ENCODE results near the gene BHLHA9. TPM values are rescaled to one million over a fixed set of nuclear protein-coding genes. Genes with fewer than 3 reads are reported as not detected.
A peak's percentile ranks its signal among the peaks of the same experiment; 100 is the strongest.

BHLHA9 gene
- total RNA-seq, 1 donor = not detected

DNA sequence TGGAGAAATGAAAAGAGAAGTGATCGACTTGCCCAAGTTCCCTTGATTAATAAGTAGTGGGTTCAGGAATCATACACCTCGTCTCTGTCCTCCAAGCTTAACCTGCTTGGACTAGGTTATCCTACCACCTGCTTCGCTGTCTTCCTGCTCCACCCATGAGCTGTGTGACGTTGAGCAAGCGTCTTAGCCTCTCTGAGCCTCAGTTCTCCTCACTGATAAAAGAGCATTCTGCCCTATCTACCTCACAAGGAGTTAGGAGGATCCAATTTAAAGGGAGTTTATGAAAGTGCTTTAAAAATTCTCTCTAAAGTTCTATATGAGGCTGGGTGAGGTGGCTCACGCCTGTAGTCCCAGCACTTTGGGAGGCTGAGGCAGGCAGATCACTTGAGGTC is 9.5 kb upstream of the BHLHA9 start:
- H3K27ac ChIP-seq (ENCODE audit: low read depth, low read length) = no peak overlapping the region
- no peak overlapping the region for H2AFZ ChIP-seq (ENCODE audit: low read length)
- no peaks in the 10 kb centered on the region for H4K20me1 ChIP-seq (ENCODE audit: insufficient read depth, low read length)
- TF ChIP-seq, protein P1, sequence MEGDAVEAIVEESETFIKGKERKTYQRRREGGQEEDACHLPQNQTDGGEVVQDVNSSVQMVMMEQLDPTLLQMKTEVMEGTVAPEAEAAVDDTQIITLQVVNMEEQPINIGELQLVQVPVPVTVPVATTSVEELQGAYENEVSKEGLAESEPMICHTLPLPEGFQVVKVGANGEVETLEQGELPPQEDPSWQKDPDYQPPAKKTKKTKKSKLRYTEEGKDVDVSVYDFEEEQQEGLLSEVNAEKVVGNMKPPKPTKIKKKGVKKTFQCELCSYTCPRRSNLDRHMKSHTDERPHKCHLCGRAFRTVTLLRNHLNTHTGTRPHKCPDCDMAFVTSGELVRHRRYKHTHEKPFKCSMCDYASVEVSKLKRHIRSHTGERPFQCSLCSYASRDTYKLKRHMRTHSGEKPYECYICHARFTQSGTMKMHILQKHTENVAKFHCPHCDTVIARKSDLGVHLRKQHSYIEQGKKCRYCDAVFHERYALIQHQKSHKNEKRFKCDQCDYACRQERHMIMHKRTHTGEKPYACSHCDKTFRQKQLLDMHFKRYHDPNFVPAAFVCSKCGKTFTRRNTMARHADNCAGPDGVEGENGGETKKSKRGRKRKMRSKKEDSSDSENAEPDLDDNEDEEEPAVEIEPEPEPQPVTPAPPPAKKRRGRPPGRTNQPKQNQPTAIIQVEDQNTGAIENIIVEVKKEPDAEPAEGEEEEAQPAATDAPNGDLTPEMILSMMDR (IDR thresholded peaks at IDR 0.05; ENCODE audit: extremely low read depth, low read depth, low read length) = no peak
- no peak overlapping the region for H3K4me2 ChIP-seq (ENCODE audit: insufficient read depth, low read length)
- H3K79me2 ChIP-seq (ENCODE audit: insufficient read depth, low read length) = no peaks in the 10 kb centered on the region
- H3K4me1 ChIP-seq (ENCODE audit: insufficient read depth, low read length) = peaks cover 8% of the 10 kb centered on the region
- DNase-seq (ENCODE audit: insufficient read length, low spot score, missing footprints) = peak; percentile 34
- H3K4me3 ChIP-seq (ENCODE audit: insufficient read depth, low read length) = no peak overlapping the region
- H3K36me3 ChIP-seq (ENCODE audit: insufficient read depth, low read length) = no peaks in the 10 kb centered on the region
- no peaks in the 10 kb centered on the region for H3K9me3 ChIP-seq (ENCODE audit: low read depth, low read length)
- H3K27me3 ChIP-seq (ENCODE audit: insufficient read depth, low read length) = peaks cover 7% of the 10 kb centered on the region

- Histone ChIP-seq H3K27ac (ENCODE audit: low read depth, low read length) (no peak overlapping the region), H3K9me3 (ENCODE audit: low read depth, low read length) (no peaks in the 10 kb centered on the region), H3K4me3 (ENCODE audit: insufficient read depth, low read length) (no peak overlapping the region), H3K36me3 (ENCODE audit: insufficient read depth, low read length) (no peaks in the 10 kb centered on the region), H4K20me1 (ENCODE audit: insufficient read depth, low read length) (no peaks in the 10 kb centered on the region), H3K27me3 (ENCODE audit: insufficient read depth, low read length) (peaks cover 4% of the 10 kb centered on the region), H3K4me2 (ENCODE audit: insufficient read depth, low read length) (no peak overlapping the region), H3K4me1 (ENCODE audit: insufficient read depth, low read length) (peaks cover 11% of the 10 kb centered on the region), H3K79me2 (ENCODE audit: insufficient read depth, low read length) (no peaks in the 10 kb centered on the region), H2AFZ (ENCODE audit: low read length) (no peak overlapping the region)
- TF ChIP-seq, protein P1 (IDR thresholded peaks at IDR 0.05; ENCODE audit: extremely low read depth, low read depth, low read length) = no peak
- peak; percentile 23 for DNase-seq (ENCODE audit: insufficient read length, low spot score, missing footprints)
Measured at GRCh38 chr17:1264196-1264595, 6.0 kb upstream of the BHLHA9 start.

DNA sequence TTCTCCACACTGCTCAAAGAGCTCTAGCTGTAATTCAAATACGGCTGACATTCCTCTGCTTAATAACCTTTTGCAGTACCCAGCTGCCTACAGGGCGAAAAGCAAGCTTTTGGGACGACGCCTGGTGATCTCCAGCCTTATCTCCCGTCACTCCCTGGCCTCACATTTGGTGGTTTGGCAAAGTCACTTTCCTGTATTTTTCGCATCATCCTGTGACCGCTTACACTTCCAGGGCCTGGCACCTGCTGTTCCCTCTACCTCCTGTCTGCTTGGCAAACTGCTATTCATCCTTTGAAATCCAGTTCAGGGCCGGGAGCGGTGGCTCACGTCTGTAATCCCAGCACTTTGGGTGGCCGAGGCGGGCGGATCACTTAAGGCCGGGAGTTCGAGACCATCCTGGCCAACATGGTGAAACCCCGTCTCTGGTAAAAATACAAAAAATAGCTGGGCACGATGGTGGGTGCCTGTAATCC is 2.7 kb upstream of the BHLHA9 start:
- Histone ChIP-seq H3K4me2 (ENCODE audit: insufficient read depth, low read length) (peak overlapping the region; percentile 79), H2AFZ (ENCODE audit: low read length) (peak overlapping the region; percentile 71), H3K27me3 (ENCODE audit: insufficient read depth, low read length) (peaks cover 22% of the 10 kb centered on the region), H4K20me1 (ENCODE audit: insufficient read depth, low read length) (no peaks in the 10 kb centered on the region), H3K4me1 (ENCODE audit: insufficient read depth, low read length) (peaks cover 4% of the 10 kb centered on the region), H3K4me3 (ENCODE audit: insufficient read depth, low read length) (peak overlapping the region; percentile 77), H3K9me3 (ENCODE audit: low read depth, low read length) (no peaks in the 10 kb centered on the region), H3K27ac (ENCODE audit: low read depth, low read length) (peak overlapping the region; percentile 0), H3K36me3 (ENCODE audit: insufficient read depth, low read length) (no peaks in the 10 kb centered on the region), H3K79me2 (ENCODE audit: insufficient read depth, low read length) (no peaks in the 10 kb centered on the region)
- DNase-seq (ENCODE audit: insufficient read length, low spot score, missing footprints) = peak; percentile 83
- TF ChIP-seq, protein P1 (IDR thresholded peaks at IDR 0.05; ENCODE audit: extremely low read depth, low read depth, low read length) = no peak

- peaks cover 28% of the 10 kb centered on the region for H3K27me3 ChIP-seq (ENCODE audit: insufficient read depth, low read length)
- no peaks in the 10 kb centered on the region for H3K79me2 ChIP-seq (ENCODE audit: insufficient read depth, low read length)
- DNase-seq (ENCODE audit: insufficient read length, low spot score, missing footprints) = peak; percentile 74
- H4K20me1 ChIP-seq (ENCODE audit: insufficient read depth, low read length) = no peaks in the 10 kb centered on the region
- no peak overlapping the region for H3K27ac ChIP-seq (ENCODE audit: low read depth, low read length)
- H3K9me3 ChIP-seq (ENCODE audit: low read depth, low read length) = no peaks in the 10 kb centered on the region
- H3K4me2 ChIP-seq (ENCODE audit: insufficient read depth, low read length) = no peak overlapping the region
- H3K4me1 ChIP-seq (ENCODE audit: insufficient read depth, low read length) = peaks cover 4% of the 10 kb centered on the region
- no peak overlapping the region for H2AFZ ChIP-seq (ENCODE audit: low read length)
- TF ChIP-seq, protein P1 (IDR thresholded peaks at IDR 0.05; ENCODE audit: extremely low read depth, low read depth, low read length) = no peak
- H3K36me3 ChIP-seq (ENCODE audit: insufficient read depth, low read length) = no peaks in the 10 kb centered on the region
- H3K4me3 ChIP-seq (ENCODE audit: insufficient read depth, low read length) = no peak overlapping the region
Measured at GRCh38 chr17:1271030-1271423, 783 bp downstream of the BHLHA9 start.

All from osteoblast (primary cell).